ENCODE data around the gene MZB1. TPM values are rescaled to one million over a fixed set of nuclear protein-coding genes. Genes with fewer than 3 reads are reported as not detected.
"Not testable (repeated sequence)": the region's sequence is repeated elsewhere in the genome, so short reads cannot be mapped to it uniquely, and the experiment has no call there.

Gene MZB1
- total and polyA plus RNA-seq, 9 donors: 0.22 to 0.95 (median 0.44) TPM

GRCh38 chr5:139360384-139360783 lies 29.3 kb downstream of the MZB1 start:
- H3K36me3 ChIP-seq (ENCODE audit: control insufficient read depth, insufficient read depth, low read length): peaks cover 21% of the 10 kb centered on the region
- H3K4me3 ChIP-seq (ENCODE audit: low read length): no peak overlapping the region
- H3K27ac ChIP-seq (ENCODE audit: low read length): no peak overlapping the region
- H3K4me1 ChIP-seq (ENCODE audit: control insufficient read depth, insufficient read depth, low read length): no peaks in the 10 kb centered on the region
- 100% methylated on average over 2 of the region's 4 CpGs for WGBS (ENCODE audit: insufficient coverage)
- DNase-seq: no peak
- H3K9me3 ChIP-seq (replicated peaks; ENCODE audit: control insufficient read depth, low read depth, low read length): no peaks in the 10 kb centered on the region
- no peaks in the 10 kb centered on the region for H3K27me3 ChIP-seq (ENCODE audit: control insufficient read depth, insufficient read depth, low read length)

DNA sequence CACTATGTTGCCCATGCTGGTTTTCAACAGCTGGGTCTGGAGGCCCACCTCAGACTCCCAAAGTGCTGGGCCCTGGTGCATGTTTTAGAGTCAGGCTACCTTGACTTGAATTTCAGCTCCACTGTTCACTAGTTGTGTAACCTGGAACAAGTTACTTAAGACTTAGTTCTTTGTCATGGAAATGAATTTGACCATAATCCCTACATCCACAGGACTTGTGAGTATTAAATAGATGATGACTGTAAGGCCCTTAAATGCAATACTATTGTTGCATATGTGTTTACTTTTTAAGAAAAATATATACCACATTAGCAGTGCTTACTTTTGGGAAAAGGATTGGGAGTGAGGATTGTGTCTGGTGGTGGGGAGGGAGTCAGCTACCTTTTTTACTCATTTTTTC lies 31.6 kb downstream of the MZB1 start:
- no peak for DNase-seq
- Histone ChIP-seq H3K4me3 (ENCODE audit: low read length) (no peak overlapping the region), H3K27ac (ENCODE audit: low read length) (no peak overlapping the region), H3K36me3 (ENCODE audit: control insufficient read depth, insufficient read depth, low read length) (peaks cover 8% of the 10 kb centered on the region), H3K27me3 (ENCODE audit: control insufficient read depth, insufficient read depth, low read length) (no peaks in the 10 kb centered on the region), H3K9me3 (replicated peaks; ENCODE audit: control insufficient read depth, low read depth, low read length) (no peaks in the 10 kb centered on the region), H3K4me1 (ENCODE audit: control insufficient read depth, insufficient read depth, low read length) (no peaks in the 10 kb centered on the region)

- peaks cover 11% of the 10 kb centered on the region for H3K36me3 ChIP-seq (ENCODE audit: control insufficient read depth, insufficient read depth, low read length)
- H3K4me1 ChIP-seq (ENCODE audit: control insufficient read depth, insufficient read depth, low read length); H3K9me3 ChIP-seq (replicated peaks; ENCODE audit: control insufficient read depth, low read depth, low read length); DNase-seq; H3K27ac ChIP-seq (ENCODE audit: low read length); H3K4me3 ChIP-seq (ENCODE audit: low read length); H3K27me3 ChIP-seq (ENCODE audit: control insufficient read depth, insufficient read depth, low read length): not testable (repeated sequence)
- 97% methylated on average over 7 of the region's 8 CpGs for WGBS (ENCODE audit: insufficient coverage)
Measured at GRCh38 chr5:139355900-139356299, 33.8 kb downstream of the MZB1 start.

DNA sequence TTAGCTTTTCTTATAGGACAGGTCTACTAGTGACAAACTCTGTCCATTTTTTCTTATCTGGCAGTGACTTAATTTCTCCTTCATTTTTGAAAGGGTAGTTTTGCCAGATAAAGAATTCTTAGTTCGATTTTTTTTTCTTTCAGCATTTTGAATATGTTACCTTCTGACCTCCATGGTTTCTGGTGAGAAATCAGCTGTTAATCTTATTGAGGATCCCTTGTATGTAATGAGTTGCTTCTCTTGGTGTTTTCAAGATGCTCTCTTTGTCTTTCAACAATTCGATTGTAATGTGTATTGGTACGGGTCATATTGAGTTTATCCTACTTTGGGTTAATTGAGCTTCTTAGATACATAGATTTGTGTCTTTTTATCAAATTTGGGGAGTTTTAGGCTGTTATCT lies 35.5 kb downstream of the MZB1 start:
- no peaks in the 10 kb centered on the region for H3K27me3 ChIP-seq (ENCODE audit: control insufficient read depth, insufficient read depth, low read length)
- H3K36me3 ChIP-seq (ENCODE audit: control insufficient read depth, insufficient read depth, low read length): peaks cover 11% of the 10 kb centered on the region
- H3K27ac ChIP-seq (ENCODE audit: low read length): no peak overlapping the region
- H3K9me3 ChIP-seq (replicated peaks; ENCODE audit: control insufficient read depth, low read depth, low read length): no peaks in the 10 kb centered on the region
- no CpG with 5 or more reads among the region's 3 CpGs for WGBS (ENCODE audit: insufficient coverage)
- no peak for DNase-seq
- no peak overlapping the region for H3K4me3 ChIP-seq (ENCODE audit: low read length)
- no peaks in the 10 kb centered on the region for H3K4me1 ChIP-seq (ENCODE audit: control insufficient read depth, insufficient read depth, low read length)

DNA sequence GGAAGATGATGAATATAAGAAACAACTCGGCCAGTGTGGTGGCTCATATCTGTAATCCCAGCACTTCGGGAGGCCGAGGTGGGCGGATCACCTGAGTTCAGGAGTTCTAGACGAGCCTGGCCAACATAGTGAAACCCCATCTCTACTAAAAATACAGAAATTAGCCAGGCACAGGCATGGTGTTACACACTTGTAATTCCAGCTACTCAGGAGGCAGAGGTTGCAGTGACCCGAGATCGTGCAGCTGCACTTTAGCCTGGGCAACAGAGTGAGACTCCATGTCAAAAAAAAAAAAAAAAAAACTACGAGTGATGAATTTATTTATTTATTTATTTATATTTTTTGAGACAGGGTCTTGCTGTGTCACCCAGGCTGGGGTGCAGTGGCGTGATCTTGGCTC lies 41.9 kb downstream of the MZB1 start:
- not testable (repeated sequence) for H3K9me3 ChIP-seq (replicated peaks; ENCODE audit: control insufficient read depth, low read depth, low read length); DNase-seq; H3K4me3 ChIP-seq (ENCODE audit: low read length); H3K27me3 ChIP-seq (ENCODE audit: control insufficient read depth, insufficient read depth, low read length); H3K4me1 ChIP-seq (ENCODE audit: control insufficient read depth, insufficient read depth, low read length); H3K36me3 ChIP-seq (ENCODE audit: control insufficient read depth, insufficient read depth, low read length); H3K27ac ChIP-seq (ENCODE audit: low read length)
- WGBS (ENCODE audit: insufficient coverage): 89% methylated on average over 1 of the region's 9 CpGs

DNA sequence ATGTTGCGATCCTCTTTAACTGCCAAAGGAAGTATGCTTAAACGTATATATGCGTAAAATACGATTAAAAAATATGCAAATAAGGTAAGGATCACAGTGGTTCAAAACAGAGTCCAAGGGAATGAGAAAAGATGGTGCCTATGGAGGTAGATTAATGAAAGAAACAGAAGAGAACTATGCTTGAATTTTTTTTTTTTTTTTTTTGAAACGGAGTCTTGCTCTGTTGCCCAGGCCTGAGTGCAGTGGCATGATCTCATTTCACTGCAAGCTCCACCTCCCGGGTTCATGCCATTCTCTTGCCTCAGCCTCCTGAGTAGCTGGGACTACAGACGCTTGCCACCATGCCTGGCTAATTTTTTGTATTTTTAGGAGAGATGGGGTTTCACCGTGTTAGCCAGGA lies 44.3 kb downstream of the MZB1 start:
- 92% methylated on average over 4 of the region's 8 CpGs for whole genome bisulfite sequencing (ENCODE audit: insufficient coverage)
- H3K9me3 ChIP-seq (replicated peaks; ENCODE audit: control insufficient read depth, low read depth, low read length); H3K4me1 ChIP-seq (ENCODE audit: control insufficient read depth, insufficient read depth, low read length); H3K36me3 ChIP-seq (ENCODE audit: control insufficient read depth, insufficient read depth, low read length); H3K4me3 ChIP-seq (ENCODE audit: low read length); DNase-seq; H3K27ac ChIP-seq (ENCODE audit: low read length); H3K27me3 ChIP-seq (ENCODE audit: control insufficient read depth, insufficient read depth, low read length): not testable (repeated sequence)

DNA sequence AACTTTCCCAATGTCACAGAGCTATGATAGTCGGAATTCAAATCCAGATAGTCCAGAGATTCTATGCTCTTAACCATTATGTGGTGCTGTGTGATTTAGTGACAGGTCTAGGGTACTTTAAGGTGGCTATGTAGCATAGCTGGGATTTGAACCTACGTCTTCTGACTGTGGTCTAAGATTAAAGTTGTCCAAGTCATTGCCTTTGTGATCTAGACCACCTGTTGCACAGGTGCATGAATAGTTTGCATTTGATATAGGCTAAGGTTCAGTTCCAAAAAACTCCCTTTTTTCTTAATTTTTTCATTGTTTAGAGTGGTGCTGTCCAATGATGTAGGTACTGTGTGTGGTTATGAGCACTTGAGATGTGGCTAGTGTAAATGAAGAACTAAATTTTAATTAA lies 45.5 kb downstream of the MZB1 start:
- no peak overlapping the region for H3K4me3 ChIP-seq (ENCODE audit: low read length)
- no peaks in the 10 kb centered on the region for H3K36me3 ChIP-seq (ENCODE audit: control insufficient read depth, insufficient read depth, low read length)
- 100% methylated on average over 1 of the region's 2 CpGs for WGBS (ENCODE audit: insufficient coverage)
- peaks cover 7% of the 10 kb centered on the region for H3K4me1 ChIP-seq (ENCODE audit: control insufficient read depth, insufficient read depth, low read length)
- no peaks in the 10 kb centered on the region for H3K27me3 ChIP-seq (ENCODE audit: control insufficient read depth, insufficient read depth, low read length)
- H3K9me3 ChIP-seq (replicated peaks; ENCODE audit: control insufficient read depth, low read depth, low read length): no peaks in the 10 kb centered on the region
- DNase-seq: no peak
- H3K27ac ChIP-seq (ENCODE audit: low read length): no peak overlapping the region

DNA sequence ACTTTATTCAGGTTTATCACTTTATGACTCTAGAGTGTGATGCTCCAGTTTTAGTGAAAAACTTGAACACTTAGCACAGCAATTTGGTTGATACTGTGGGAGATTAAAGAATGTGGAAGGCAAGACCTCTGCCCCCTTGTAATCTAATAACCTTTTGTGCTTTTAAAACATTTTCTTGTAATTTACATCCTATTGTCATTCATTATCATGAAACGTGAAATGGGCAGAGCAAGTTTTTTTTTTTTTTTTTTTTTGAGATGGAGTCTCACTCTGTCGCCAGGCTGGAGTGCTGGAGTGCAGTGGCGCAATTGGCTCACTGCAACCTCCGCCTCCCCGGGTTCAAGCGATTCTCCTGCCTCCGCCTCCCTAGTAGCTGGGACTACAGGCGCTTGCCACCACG lies 46.2 kb downstream of the MZB1 start:
- Histone ChIP-seq H3K4me1 (ENCODE audit: control insufficient read depth, insufficient read depth, low read length) (peaks cover 7% of the 10 kb centered on the region), H3K27me3 (ENCODE audit: control insufficient read depth, insufficient read depth, low read length) (no peaks in the 10 kb centered on the region), H3K4me3 (ENCODE audit: low read length) (no peak overlapping the region), H3K27ac (ENCODE audit: low read length) (no peak overlapping the region), H3K36me3 (ENCODE audit: control insufficient read depth, insufficient read depth, low read length) (no peaks in the 10 kb centered on the region), H3K9me3 (replicated peaks; ENCODE audit: control insufficient read depth, low read depth, low read length) (no peaks in the 10 kb centered on the region)
- WGBS (ENCODE audit: insufficient coverage): 85% methylated on average over 4 of the region's 9 CpGs
- DNase-seq: no peak

GRCh38 chr5:139342423-139342723 lies 47.3 kb downstream of the MZB1 start:
- no peak for DNase-seq
- WGBS (ENCODE audit: insufficient coverage): 0% methylated on average over 6 of the region's 16 CpGs
- no peaks in the 10 kb centered on the region for H3K27me3 ChIP-seq (ENCODE audit: control insufficient read depth, insufficient read depth, low read length)

GRCh38 chr5:139341689-139342422 lies 47.9 kb downstream of the MZB1 start, which contains the start of gene PAIP2:
TSS of gene PAIP2 (plus strand) at chr5:139341854. CDS start at chr5:139363785, 21,931 bp downstream.
- H3K9me3 ChIP-seq (replicated peaks; ENCODE audit: control insufficient read depth, low read depth, low read length): no peaks in the 10 kb centered on the region
- WGBS (ENCODE audit: insufficient coverage): under 1% methylated on average over 56 of the region's 66 CpGs
- peak; percentile 99 for DNase-seq

More at GRCh38 chr5:139342423-139342723, 47.3 kb downstream of the MZB1 start:
- Histone ChIP-seq H3K4me3 (ENCODE audit: low read length) (peak overlapping the region; percentile 99), H3K27ac (ENCODE audit: low read length) (peak overlapping the region; percentile 100), H3K9me3 (replicated peaks; ENCODE audit: control insufficient read depth, low read depth, low read length) (no peaks in the 10 kb centered on the region), H3K4me1 (ENCODE audit: control insufficient read depth, insufficient read depth, low read length) (peaks cover 7% of the 10 kb centered on the region), H3K36me3 (ENCODE audit: control insufficient read depth, insufficient read depth, low read length) (no peaks in the 10 kb centered on the region)

DNA sequence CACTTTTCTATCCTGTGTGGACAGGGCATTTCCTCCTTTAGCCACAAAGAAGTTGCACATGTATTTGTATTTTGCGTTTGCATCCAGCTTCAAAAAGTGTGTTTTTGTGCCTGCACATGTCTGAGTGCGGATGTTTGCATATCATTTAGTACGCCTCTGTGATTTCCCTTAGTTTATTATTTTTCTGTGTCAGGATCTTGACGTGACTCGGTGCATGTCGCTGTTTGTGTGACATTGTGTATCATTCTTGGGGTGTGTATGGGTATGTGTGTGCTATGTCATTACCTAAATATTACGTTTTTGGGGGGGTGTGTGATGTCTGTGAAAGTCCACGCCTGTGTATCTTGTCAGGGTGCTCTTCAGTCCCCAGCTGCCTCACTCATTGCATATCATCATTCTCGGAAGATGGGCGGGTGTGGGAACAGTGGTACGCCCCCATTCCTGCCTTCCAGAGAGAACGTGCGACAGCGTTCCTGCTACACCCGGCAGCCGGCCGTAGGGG lies 48.5 kb downstream of the MZB1 start:
- peak overlapping the region; percentile 60 for H3K27ac ChIP-seq (ENCODE audit: low read length)
- no peak for DNase-seq
- 7% methylated on average over 14 of the region's 17 CpGs for WGBS (ENCODE audit: insufficient coverage)

More at GRCh38 chr5:139341689-139342422, 47.9 kb downstream of the MZB1 start, which contains the start of gene PAIP2:
- H3K36me3 ChIP-seq (ENCODE audit: control insufficient read depth, insufficient read depth, low read length): no peaks in the 10 kb centered on the region
- H3K4me3 ChIP-seq (ENCODE audit: low read length): peak within 1 kb of the TSS; percentile 99
- H3K27ac ChIP-seq (ENCODE audit: low read length): peak within 1 kb of the TSS; percentile 100
- H3K4me1 ChIP-seq (ENCODE audit: control insufficient read depth, insufficient read depth, low read length): peaks cover 7% of the 10 kb centered on the region
- no peaks in the 10 kb centered on the region for H3K27me3 ChIP-seq (ENCODE audit: control insufficient read depth, insufficient read depth, low read length)

More for the DNA sequence above, 48.5 kb downstream of the MZB1 start:
- Histone ChIP-seq H3K27me3 (ENCODE audit: control insufficient read depth, insufficient read depth, low read length) (no peaks in the 10 kb centered on the region), H3K9me3 (replicated peaks; ENCODE audit: control insufficient read depth, low read depth, low read length) (no peaks in the 10 kb centered on the region), H3K36me3 (ENCODE audit: control insufficient read depth, insufficient read depth, low read length) (no peaks in the 10 kb centered on the region), H3K4me3 (ENCODE audit: low read length) (peak overlapping the region; percentile 99), H3K4me1 (ENCODE audit: control insufficient read depth, insufficient read depth, low read length) (peaks cover 7% of the 10 kb centered on the region)

Measured in muscle of leg (tissue), 11 donors.